Ishikawa (cell line): ENCODE data around the gene GLP1R.

Experiments used
- CEBPB ChIP-seq: IDR thresholded peaks from 2 replicates; pipeline ENCODE4 v1.6.1; 2012
- EP300 ChIP-seq: IDR thresholded peaks from 2 replicates; pipeline ENCODE4 v1.6.1; 2012; ENCODE audit warnings: borderline replicate concordance
- FOXM1 ChIP-seq: IDR thresholded peaks from 2 replicates; pipeline ENCODE4 v1.6.1; 2012; ENCODE audit warnings: low read depth, borderline replicate concordance
- NFIC ChIP-seq: IDR thresholded peaks from 2 replicates; pipeline ENCODE4 v1.6.1; 2012
- RAD21 ChIP-seq: IDR thresholded peaks from 2 replicates; pipeline ENCODE4 v1.6.1; 2012; ENCODE audit warnings: low read depth
- TAF1 ChIP-seq: IDR thresholded peaks from 2 replicates; pipeline ENCODE4 v1.6.1; 2012; ENCODE audit warnings: low read depth, mild to moderate bottlenecking
- TCF12 ChIP-seq: IDR thresholded peaks from 2 replicates; pipeline ENCODE4 v1.6.1; 2012; ENCODE audit warnings: low read depth
- TEAD4 ChIP-seq: IDR thresholded peaks from 2 replicates; pipeline ENCODE4 v1.6.1; 2012
- YY1 ChIP-seq: IDR thresholded peaks from 2 replicates; pipeline ENCODE4 v1.6.1; 2012; ENCODE audit warnings: low read depth
- ZBTB7A ChIP-seq: IDR thresholded peaks from 2 replicates; pipeline ENCODE4 v1.6.1; 2012; ENCODE audit warnings: low read depth
- TF ChIP-seq, protein P1 (sequence below): IDR thresholded peaks from 2 replicates; pipeline ENCODE4 v1.6.1; 2012
- TF ChIP-seq, protein P2 (sequence below): IDR thresholded peaks from 2 replicates; pipeline ENCODE4 v1.6.1; 2012; ENCODE audit warnings: low read depth, mild to moderate bottlenecking

GRCh38 chr6:39020136-39020535 is 28.4 kb upstream of the GLP1R start:
- TF ChIP-seq, protein P1, sequence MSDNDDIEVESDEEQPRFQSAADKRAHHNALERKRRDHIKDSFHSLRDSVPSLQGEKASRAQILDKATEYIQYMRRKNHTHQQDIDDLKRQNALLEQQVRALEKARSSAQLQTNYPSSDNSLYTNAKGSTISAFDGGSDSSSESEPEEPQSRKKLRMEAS = no peak
- TF ChIP-seq ZBTB7A (no peak), TAF1 (no peak), CEBPB (no peak), EP300 (no peak), RAD21 (no peak), TCF12 (no peak), TEAD4 (no peak), FOXM1 (no peak), NFIC (no peak), YY1 (no peak)
- TF ChIP-seq, protein P2, sequence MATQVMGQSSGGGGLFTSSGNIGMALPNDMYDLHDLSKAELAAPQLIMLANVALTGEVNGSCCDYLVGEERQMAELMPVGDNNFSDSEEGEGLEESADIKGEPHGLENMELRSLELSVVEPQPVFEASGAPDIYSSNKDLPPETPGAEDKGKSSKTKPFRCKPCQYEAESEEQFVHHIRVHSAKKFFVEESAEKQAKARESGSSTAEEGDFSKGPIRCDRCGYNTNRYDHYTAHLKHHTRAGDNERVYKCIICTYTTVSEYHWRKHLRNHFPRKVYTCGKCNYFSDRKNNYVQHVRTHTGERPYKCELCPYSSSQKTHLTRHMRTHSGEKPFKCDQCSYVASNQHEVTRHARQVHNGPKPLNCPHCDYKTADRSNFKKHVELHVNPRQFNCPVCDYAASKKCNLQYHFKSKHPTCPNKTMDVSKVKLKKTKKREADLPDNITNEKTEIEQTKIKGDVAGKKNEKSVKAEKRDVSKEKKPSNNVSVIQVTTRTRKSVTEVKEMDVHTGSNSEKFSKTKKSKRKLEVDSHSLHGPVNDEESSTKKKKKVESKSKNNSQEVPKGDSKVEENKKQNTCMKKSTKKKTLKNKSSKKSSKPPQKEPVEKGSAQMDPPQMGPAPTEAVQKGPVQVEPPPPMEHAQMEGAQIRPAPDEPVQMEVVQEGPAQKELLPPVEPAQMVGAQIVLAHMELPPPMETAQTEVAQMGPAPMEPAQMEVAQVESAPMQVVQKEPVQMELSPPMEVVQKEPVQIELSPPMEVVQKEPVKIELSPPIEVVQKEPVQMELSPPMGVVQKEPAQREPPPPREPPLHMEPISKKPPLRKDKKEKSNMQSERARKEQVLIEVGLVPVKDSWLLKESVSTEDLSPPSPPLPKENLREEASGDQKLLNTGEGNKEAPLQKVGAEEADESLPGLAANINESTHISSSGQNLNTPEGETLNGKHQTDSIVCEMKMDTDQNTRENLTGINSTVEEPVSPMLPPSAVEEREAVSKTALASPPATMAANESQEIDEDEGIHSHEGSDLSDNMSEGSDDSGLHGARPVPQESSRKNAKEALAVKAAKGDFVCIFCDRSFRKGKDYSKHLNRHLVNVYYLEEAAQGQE = no peak
